HT-29 (cell line): ENCODE results near the gene SERINC5. TPM values are rescaled to one million over a fixed set of nuclear protein-coding genes. Genes with fewer than 3 reads are reported as not detected.
"Not testable (repeated sequence)": the region's sequence is repeated elsewhere in the genome, so short reads cannot be mapped to it uniquely, and the experiment has no call there.

ENCODE experiments used
- DNase-seq: peaks from one replicate; pipeline ENCODE4 v3.0.0-alpha.2; 2015; ENCODE audit warnings: low spot score
- total RNA-seq: library from RNA; depleted of rRNA; stranded (reverse); fragments of >200 nt; shearing (Covaris generic); gene quantifications from 2 replicates; pipeline ENCODE4 v1.2.3, GENCODE V29; 2014; rRNA removed

SERINC5 gene
- 47.2 and 48.8 TPM in 2 replicates for total RNA-seq

DNA sequence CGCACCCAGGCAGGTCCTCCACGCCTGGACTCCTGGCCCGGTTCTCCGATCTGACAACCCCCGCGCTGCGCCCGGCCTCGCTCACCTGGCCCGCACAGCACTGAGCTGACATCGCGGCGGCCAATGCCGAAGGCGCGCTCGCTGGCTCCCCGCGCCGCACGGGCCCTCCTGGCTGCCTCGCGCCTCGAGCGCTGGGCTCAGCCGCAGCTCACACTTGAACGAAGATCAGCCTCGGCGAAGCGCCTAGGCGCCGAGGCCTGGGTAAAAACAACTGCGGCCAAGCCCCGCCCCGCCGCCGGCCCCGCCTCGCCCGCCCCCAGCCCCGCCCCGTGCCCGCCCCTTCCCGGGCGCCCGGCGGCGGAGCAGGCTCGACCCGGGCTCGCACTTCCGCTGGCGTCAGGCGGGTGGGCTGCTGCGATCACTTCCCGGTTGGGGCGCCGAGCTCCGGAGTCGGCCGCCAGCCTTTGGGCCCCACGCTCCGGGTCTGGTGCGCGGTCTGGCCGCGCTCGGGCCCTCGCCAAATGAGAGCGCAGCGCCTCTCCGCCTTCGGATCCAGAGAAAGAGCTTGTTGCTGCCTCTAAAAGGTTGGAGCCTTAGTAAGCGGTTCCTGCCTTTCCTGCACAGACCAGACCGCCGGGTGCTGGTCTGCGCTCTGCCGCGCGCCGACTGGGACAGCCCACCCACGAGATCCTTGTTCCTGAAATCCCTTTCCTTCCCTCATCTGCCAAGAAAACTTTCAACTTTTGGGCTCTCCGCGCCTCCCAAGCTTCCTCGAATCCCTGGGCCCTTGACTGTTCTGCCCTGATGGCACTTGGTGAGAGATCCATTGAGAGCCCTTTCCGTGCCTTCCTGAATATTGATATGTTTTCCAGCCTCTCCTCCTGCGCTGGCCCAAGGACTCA lies at the start of gene SERINC5:
Gene SERINC5 (minus strand): TSS at position 238 of the 902 bp plus-strand sequence. CDS start 126 bp downstream, at position 112.
- DNase-seq = peak; percentile 79

GRCh38 chr5:80302636-80303035 lies 46.8 kb upstream of the SERINC5 start:
- no peak for DNase-seq

GRCh38 chr5:80301342-80301741 lies 45.5 kb upstream of the SERINC5 start:
- DNase-seq = not testable (repeated sequence)

GRCh38 chr5:80300796-80301195 lies 44.9 kb upstream of the SERINC5 start:
- not testable (repeated sequence) for DNase-seq

DNA sequence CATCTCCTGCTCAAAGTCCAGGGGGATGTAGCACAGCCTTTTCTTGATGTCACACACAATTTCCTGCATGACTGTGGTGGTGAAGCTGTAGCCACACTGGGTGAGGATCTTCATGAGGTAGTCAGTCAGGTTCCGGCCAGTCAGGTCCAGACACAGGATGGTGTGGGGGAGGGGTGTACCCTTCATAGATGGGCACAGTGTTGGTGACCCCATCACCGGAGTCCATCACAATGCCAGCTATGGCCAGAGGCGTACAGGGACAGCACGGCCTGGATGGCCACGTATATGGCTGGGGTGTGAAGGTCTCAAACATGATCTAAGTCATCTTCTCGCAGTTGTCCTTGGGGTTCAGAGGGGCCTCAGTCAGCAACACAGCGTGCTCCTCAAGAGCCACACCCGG lies 44.3 kb upstream of the SERINC5 start:
- no peak for DNase-seq

- DNase-seq = no peak
These were observed 43.8 kb upstream of the SERINC5 start for GRCh38 chr5:80299601-80300000.

DNA sequence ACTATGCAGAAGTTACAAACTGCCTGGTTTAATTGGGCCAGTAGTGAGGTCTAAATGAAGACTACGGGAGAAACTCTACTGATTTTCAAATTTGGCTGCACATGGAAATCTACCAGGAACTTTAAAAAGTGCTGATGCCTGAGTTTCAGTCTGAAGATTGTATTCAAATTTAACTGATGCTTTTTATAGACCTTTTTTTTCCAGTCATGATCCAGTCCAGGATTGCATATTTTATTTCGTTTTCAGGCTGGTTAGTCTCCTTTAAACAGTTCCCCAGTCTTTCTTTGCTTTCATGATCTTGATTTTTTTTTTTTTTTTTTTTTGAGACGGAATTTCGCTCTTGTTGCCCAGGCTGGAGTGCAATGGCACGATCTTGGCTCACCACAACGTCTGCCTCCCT lies 40.3 kb upstream of the SERINC5 start:
- DNase-seq = no peak

DNA sequence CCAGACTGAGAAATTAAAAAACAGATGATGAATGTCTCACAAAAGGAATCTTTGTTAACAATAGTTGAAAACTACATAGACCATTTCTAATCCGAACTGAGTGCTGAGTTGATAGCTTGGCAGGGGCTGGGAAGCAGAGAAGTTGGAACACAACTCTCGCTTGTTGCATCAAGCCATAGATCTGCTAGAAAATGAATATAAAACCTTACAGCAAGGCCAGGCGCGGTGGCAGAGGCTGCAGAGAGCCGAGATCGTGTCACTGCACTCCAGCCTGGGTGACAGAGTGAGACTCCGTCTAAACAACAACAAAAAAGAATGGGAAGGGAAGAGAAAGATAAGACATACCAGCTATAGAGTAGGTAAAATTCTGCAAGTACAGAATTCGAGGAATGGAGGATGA lies 35.9 kb upstream of the SERINC5 start:
- no peak for DNase-seq

- DNase-seq = no peak
These were observed 33.5 kb upstream of the SERINC5 start for GRCh38 chr5:80289320-80289719.

GRCh38 chr5:80288177-80288576 lies 32.3 kb upstream of the SERINC5 start:
- DNase-seq = no peak

- DNase-seq = no peak
These were observed 28.9 kb upstream of the SERINC5 start for GRCh38 chr5:80284720-80285119.

DNA sequence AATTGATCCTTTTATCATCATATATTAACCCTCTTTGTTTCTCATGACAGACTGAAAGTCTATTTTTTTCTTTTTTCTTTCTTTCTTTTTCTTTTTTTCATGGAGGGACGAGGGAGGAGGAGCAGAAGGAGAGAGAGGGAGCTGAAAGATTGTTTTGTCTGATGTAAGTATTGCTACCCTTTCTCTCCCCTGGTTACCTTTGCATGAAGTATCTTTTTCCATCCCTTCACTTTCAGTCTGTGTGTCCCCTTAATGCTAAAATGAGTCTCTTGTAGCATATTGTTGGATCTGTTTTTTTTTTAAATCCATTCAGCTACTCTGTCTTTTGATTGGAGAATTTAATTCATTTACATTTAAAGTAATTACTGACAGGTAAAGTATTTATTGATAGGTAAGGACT lies 27.5 kb upstream of the SERINC5 start:
- no peak for DNase-seq

GRCh38 chr5:80282054-80282453 lies 26.2 kb upstream of the SERINC5 start:
- no peak for DNase-seq

GRCh38 chr5:80277191-80277590 lies 21.3 kb upstream of the SERINC5 start:
- DNase-seq = no peak

DNA sequence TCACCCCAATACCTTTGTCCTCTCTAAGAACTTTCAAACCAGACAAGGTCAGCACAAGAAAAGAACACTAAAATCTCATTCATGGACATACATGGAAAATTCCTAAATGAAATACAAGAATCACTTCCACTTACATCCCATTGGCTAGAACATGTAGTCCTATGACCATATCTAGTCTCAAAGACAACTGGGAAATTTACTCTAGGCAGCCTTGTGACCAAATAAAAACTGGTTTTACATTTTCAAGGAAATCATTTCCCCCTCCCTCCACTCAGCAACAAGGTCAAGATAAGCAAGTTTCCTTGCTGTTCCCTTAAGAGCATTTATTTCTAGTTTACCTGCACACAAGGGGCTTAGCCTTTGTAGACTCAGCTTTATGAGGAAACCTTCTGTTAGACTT lies 20.3 kb upstream of the SERINC5 start:
- DNase-seq = no peak

DNA sequence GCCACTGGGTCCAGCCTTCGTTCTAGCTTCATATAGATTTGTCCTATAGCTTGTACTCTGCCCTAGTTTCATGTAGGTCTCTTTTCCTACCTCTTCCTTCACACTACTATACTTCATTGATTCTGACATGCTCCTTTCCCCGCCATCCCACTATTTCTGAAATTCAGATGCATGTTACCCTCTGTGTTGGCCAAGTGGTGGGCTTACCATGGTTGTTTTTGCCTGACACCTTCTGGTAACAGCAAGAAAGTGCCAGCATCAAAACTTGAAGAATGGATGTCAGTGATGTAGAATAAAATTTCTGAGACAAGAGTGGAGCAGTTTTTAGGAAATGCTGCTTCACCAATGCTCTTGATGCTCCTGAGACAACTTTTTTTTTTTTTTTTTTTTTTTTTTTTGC lies 19.5 kb upstream of the SERINC5 start:
- DNase-seq = peak; percentile 40

- DNase-seq = not testable (repeated sequence)
These were observed 14.7 kb upstream of the SERINC5 start for GRCh38 chr5:80270543-80270942.

- DNase-seq = no peak
These were observed 14.2 kb upstream of the SERINC5 start for GRCh38 chr5:80269991-80270438.

DNA sequence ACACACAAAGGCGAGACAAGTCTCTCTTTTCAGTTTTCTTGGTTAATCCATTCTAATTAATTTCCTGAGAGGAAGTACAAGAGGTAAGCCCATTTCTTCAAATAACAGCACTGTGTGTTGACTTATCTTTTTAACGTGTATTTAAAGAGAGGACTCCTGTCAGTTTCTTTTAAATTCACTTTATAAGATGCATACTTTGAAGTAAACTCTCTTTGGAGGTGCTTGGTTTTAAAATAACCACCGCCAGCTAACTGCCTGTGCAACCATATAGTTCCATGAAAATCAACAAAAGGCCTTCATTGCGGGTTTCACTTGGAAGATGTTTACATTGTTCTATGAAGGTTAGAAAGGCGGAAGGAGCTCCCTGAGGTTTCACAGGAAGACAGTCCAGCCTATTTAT lies 13.1 kb upstream of the SERINC5 start:
- DNase-seq = peak; percentile 37

GRCh38 chr5:80266566-80266965 lies 10.7 kb upstream of the SERINC5 start:
- no peak for DNase-seq

- peak; percentile 28 for DNase-seq
These were observed 4.6 kb upstream of the SERINC5 start for GRCh38 chr5:80260461-80260860.

GRCh38 chr5:80259511-80260203 lies 3.8 kb upstream of the SERINC5 start:
- DNase-seq = no peak

GRCh38 chr5:80255431-80255810 lies 427 bp downstream of the SERINC5 start:
- no peak for DNase-seq
